GM19463 (cell line): ENCODE measurements around the gene MFSD2B.
"Not testable (repeated sequence)": the region's sequence is repeated elsewhere in the genome, so short reads cannot be mapped to it uniquely, and the experiment has no call there.

ENCODE experiments used
- ATAC-seq: cut with Tn5 transposase; IDR thresholded peaks from one replicate; pipeline ENCODE4 v1.9.1; 2021; ENCODE audit warnings: mild to moderate bottlenecking, moderate library complexity; ENCODE audit not compliant: unreplicated experiment

The MFSD2B gene

GRCh38 chr2:24009680-24010476 is at the start of gene MFSD2B:
TSS of gene MFSD2B (plus strand) at chr2:24010085. CDS start at chr2:24010097, 12 bp downstream.
- no peak for ATAC-seq

- ATAC-seq, result no peak
Observed at GRCh38 chr2:23967846-23968245, 42.0 kb upstream of the MFSD2B start.

- ATAC-seq, result no peak
Observed at GRCh38 chr2:23976883-23977282, 33.0 kb upstream of the MFSD2B start.

- ATAC-seq, result no peak
Observed at GRCh38 chr2:23988371-23988770, 21.5 kb upstream of the MFSD2B start.

GRCh38 chr2:23992931-23993330 is 17.0 kb upstream of the MFSD2B start:
- no peak for ATAC-seq

- no peak for ATAC-seq
Observed at GRCh38 chr2:23993736-23994269, 16.1 kb upstream of the MFSD2B start.

- ATAC-seq, result no peak
Observed at GRCh38 chr2:23994567-23994966, 15.3 kb upstream of the MFSD2B start.

- ATAC-seq, result no peak
Observed at GRCh38 chr2:24007693-24008092, 2.2 kb upstream of the MFSD2B start.

- ATAC-seq, result no peak
Observed at GRCh38 chr2:24008672-24009366, 1.1 kb upstream of the MFSD2B start.

- ATAC-seq, result no peak
Observed at GRCh38 chr2:24009367-24009679, 562 bp upstream of the MFSD2B start.

GRCh38 chr2:24010477-24011249 is 778 bp downstream of the MFSD2B start:
- ATAC-seq, result no peak

- ATAC-seq, result no peak
Observed at GRCh38 chr2:24011250-24012104, 1.6 kb downstream of the MFSD2B start.

GRCh38 chr2:24012521-24013188 is 2.8 kb downstream of the MFSD2B start:
- no peak for ATAC-seq

GRCh38 chr2:24014902-24015301 is 5.0 kb downstream of the MFSD2B start:
- not testable (repeated sequence) for ATAC-seq

GRCh38 chr2:24015562-24016375 is 5.9 kb downstream of the MFSD2B start:
- ATAC-seq, result no peak

GRCh38 chr2:24016376-24016761 is 6.5 kb downstream of the MFSD2B start:
- ATAC-seq, result no peak

GRCh38 chr2:24016853-24017703 is 7.2 kb downstream of the MFSD2B start:
- no peak for ATAC-seq

- ATAC-seq, result no peak
Observed at GRCh38 chr2:24017711-24018110, 7.8 kb downstream of the MFSD2B start.
